ENCODE data around the gene ANKS1A. TPM values are rescaled to one million over a fixed set of nuclear protein-coding genes. Genes with fewer than 3 reads are reported as not detected.

Gene ANKS1A
- total RNA-seq, 2 experiments from 2014 or later: 6.4 to 6.9 TPM

GRCh38 chr6:35065870-35066269, 176.8 kb downstream of the ANKS1A start:
- Histone ChIP-seq H3K4me3 (ENCODE audit: low read length) (no peak overlapping the region), H3K4me1 (ENCODE audit: insufficient read depth, low read length) (no peaks in the 10 kb centered on the region), H3K27me3 (ENCODE audit: control insufficient read depth in 1 of 2, insufficient read depth in 2 of 2, low read length in 2 of 2) (no peaks in the 10 kb centered on the region), H3K36me3 (ENCODE audit: insufficient read depth, low read length) (peaks cover 18% of the 10 kb centered on the region), H3K9me3 (ENCODE audit: control insufficient read depth in 1 of 2, insufficient read depth in 1 of 2, low read length in 2 of 2) (no peaks in the 10 kb centered on the region), H3K27ac (ENCODE audit: low read depth in 1 of 2, low read length in 2 of 2) (no peak overlapping the region)
- intact Hi-C loops (cut with DNase I, micrococcal nuclease): no loop called here
- no peak overlapping the region for H3K4me3 Mint-ChIP-seq
- TF ChIP-seq CTCF (IDR thresholded peaks at IDR 0.05): no peak
- no peaks in the 10 kb centered on the region for H3K4me1 Mint-ChIP-seq (ENCODE audit: low read depth)
- no peak overlapping the region for H3K27ac Mint-ChIP-seq
- no peaks in the 10 kb centered on the region for H3K9me3 Mint-ChIP-seq
- ChIA-PET CTCF (no interaction called here), POLR2A (no interaction called here)
- H3K36me3 Mint-ChIP-seq (ENCODE audit: low read depth): peaks cover 14% of the 10 kb centered on the region
- no peaks in the 10 kb centered on the region for H3K27me3 Mint-ChIP-seq
- ATAC-seq (ENCODE audit: poor library complexity) (no peak), DNase-seq (no peak)

GRCh38 chr6:35067234-35067633, 178.2 kb downstream of the ANKS1A start:
- no peak overlapping the region for H3K27ac Mint-ChIP-seq
- DNase-seq (no peak), ATAC-seq (ENCODE audit: poor library complexity) (no peak)
- peaks cover 16% of the 10 kb centered on the region for H3K36me3 Mint-ChIP-seq (ENCODE audit: low read depth)
- no peaks in the 10 kb centered on the region for H3K9me3 Mint-ChIP-seq
- Histone ChIP-seq H3K9me3 (ENCODE audit: control insufficient read depth in 1 of 2, insufficient read depth in 1 of 2, low read length in 2 of 2) (no peaks in the 10 kb centered on the region), H3K36me3 (ENCODE audit: insufficient read depth, low read length) (peaks cover 20% of the 10 kb centered on the region), H3K4me1 (ENCODE audit: insufficient read depth, low read length) (no peaks in the 10 kb centered on the region), H3K27ac (ENCODE audit: low read depth in 1 of 2, low read length in 2 of 2) (no peak overlapping the region), H3K27me3 (ENCODE audit: control insufficient read depth in 1 of 2, insufficient read depth in 2 of 2, low read length in 2 of 2) (no peaks in the 10 kb centered on the region), H3K4me3 (ENCODE audit: low read length) (no peak overlapping the region)
- no peaks in the 10 kb centered on the region for H3K27me3 Mint-ChIP-seq
- intact Hi-C loops (cut with DNase I, micrococcal nuclease): no loop called here
- TF ChIP-seq CTCF (IDR thresholded peaks at IDR 0.05): no peak
- H3K4me3 Mint-ChIP-seq: no peak overlapping the region
- CTCF ChIA-PET: no interaction called here
- no peaks in the 10 kb centered on the region for H3K4me1 Mint-ChIP-seq (ENCODE audit: low read depth)
- POLR2A ChIA-PET: no interaction called here

DNA sequence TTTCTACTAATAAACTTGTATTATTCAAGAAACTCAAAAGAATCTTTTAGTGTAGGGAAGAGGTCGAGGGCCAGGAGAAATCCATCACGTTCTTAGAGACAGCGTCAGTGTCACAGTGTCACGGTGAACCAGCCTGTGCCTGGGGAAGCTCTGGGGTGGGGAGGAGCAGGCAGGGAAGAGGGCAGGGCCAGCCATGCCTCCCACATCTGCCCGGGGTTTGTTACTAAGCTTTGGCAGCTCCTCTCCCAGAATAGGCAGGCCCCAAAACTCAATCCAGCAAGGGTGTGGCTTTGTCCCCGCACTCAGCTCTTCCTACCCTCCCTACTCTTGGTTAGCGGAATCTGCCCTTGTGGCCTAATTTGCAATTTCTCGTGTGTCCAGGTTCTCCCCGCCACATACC, 179.2 kb downstream of the ANKS1A start:
- Mint-ChIP-seq H3K4me3 (no peak overlapping the region), H3K4me1 (ENCODE audit: low read depth) (no peaks in the 10 kb centered on the region), H3K9me3 (no peaks in the 10 kb centered on the region), H3K27ac (no peak overlapping the region), H3K27me3 (no peaks in the 10 kb centered on the region), H3K36me3 (ENCODE audit: low read depth) (peaks cover 11% of the 10 kb centered on the region)
- CTCF ChIA-PET: interaction anchor here (0.7 kb wide), 1 partner anchor 41 kb away, joined by 5 read pairs; no protein-coding TSS in a partner anchor
- no peak overlapping the region for H3K27ac ChIP-seq (ENCODE audit: low read depth in 1 of 2, low read length in 2 of 2)
- H3K36me3 ChIP-seq (ENCODE audit: insufficient read depth, low read length): peaks cover 24% of the 10 kb centered on the region
- H3K4me1 ChIP-seq (ENCODE audit: insufficient read depth, low read length): no peaks in the 10 kb centered on the region
- no peaks in the 10 kb centered on the region for H3K27me3 ChIP-seq (ENCODE audit: control insufficient read depth in 1 of 2, insufficient read depth in 2 of 2, low read length in 2 of 2)
- DNase-seq (no peak), ATAC-seq (ENCODE audit: poor library complexity) (no peak)
- no peak for TF ChIP-seq CTCF (IDR thresholded peaks at IDR 0.05)
- H3K4me3 ChIP-seq (ENCODE audit: low read length): no peak overlapping the region
- no peaks in the 10 kb centered on the region for H3K9me3 ChIP-seq (ENCODE audit: control insufficient read depth in 1 of 2, insufficient read depth in 1 of 2, low read length in 2 of 2)
- POLR2A ChIA-PET: no interaction called here
- intact Hi-C loops (cut with DNase I, micrococcal nuclease): no loop called here
